CD4-positive, alpha-beta memory T cell (primary cell): Measurements from ENCODE around the gene SLC25A30. TPM values are rescaled to one million over a fixed set of nuclear protein-coding genes. Genes with fewer than 3 reads are reported as not detected.
"Not testable (repeated sequence)": the region's sequence is repeated elsewhere in the genome, so short reads cannot be mapped to it uniquely, and the experiment has no call there.

Source experiments
- CTCF ChIA-PET: fragments of 350-600 bp; sonication (Branson Sonifier 250); formaldehyde crosslinking; loops from one replicate; lab custom pipeline; 2021; ENCODE audit warnings: inconsistent platforms; ENCODE audit not compliant: partially characterized antibody; lab: Charles Lee
- POLR2A ChIA-PET: fragments of 350-600 bp; sonication (Branson Sonifier 250); formaldehyde crosslinking; loops from one replicate; lab custom pipeline; 2021; ENCODE audit not compliant: partially characterized antibody; lab: Charles Lee
- DNase-seq, 5 donors: peaks; one replicate each; pipeline versions ENCODE4 v3.0.0 to v3.0.0-alpha.2; 2020 to 2022; ENCODE audit warnings: mixed read lengths in 1 of 5
- H3K27ac ChIP-seq: one replicate; pipeline ENCODE4 v1.7.0; 2013; ENCODE audit warnings: low read depth, low read length
- H3K27me3 ChIP-seq: 2 replicates; pipeline ENCODE4 v1.7.0; 2013; ENCODE audit warnings: mild to moderate bottlenecking, low read length, moderate library complexity; ENCODE audit not compliant: insufficient read depth
- H3K36me3 ChIP-seq: 2 replicates; pipeline ENCODE4 v1.7.0; 2013; ENCODE audit warnings: mild to moderate bottlenecking, low read length, moderate library complexity; ENCODE audit not compliant: insufficient read depth
- H3K4me1 ChIP-seq: 2 replicates; pipeline ENCODE4 v1.7.0; 2013; ENCODE audit warnings: mild to moderate bottlenecking, low read length, moderate library complexity; ENCODE audit not compliant: insufficient read depth
- H3K4me3 ChIP-seq, 2 donors: one replicate each; pipeline ENCODE4 v1.7.0; 2013; ENCODE audit warnings: low read length in 2 of 2, mild to moderate bottlenecking in 1 of 2
- H3K9me3 ChIP-seq, 2 donors: one replicate each; pipeline ENCODE4 v1.7.0; 2013; ENCODE audit warnings: low read length in 2 of 2, control low read depth in 1 of 2; ENCODE audit not compliant: control insufficient read depth in 1 of 2
- H3K27ac Mint-ChIP-seq, 7 donors: one replicate each; pipeline ENCODE4 v1.8.0; 2020 to 2021; ENCODE audit warnings: mixed read lengths in 7 of 7, mild to moderate bottlenecking in 6 of 7, inconsistent platforms in 3 of 7, moderate library complexity in 3 of 7
- H3K27me3 Mint-ChIP-seq, 2 donors: one replicate each; pipeline ENCODE4 v1.8.0; 2020 to 2021; ENCODE audit warnings: mixed read lengths in 2 of 2
- H3K36me3 Mint-ChIP-seq, 2 donors: one replicate each; pipeline ENCODE4 v1.8.0; 2020 to 2021; ENCODE audit warnings: mixed read lengths in 2 of 2, inconsistent platforms in 1 of 2, mild to moderate bottlenecking in 1 of 2
- H3K4me1 Mint-ChIP-seq, 4 donors: one replicate each; pipeline ENCODE4 v1.8.0; 2020 to 2021; ENCODE audit warnings: mixed read lengths in 4 of 4, mild to moderate bottlenecking in 1 of 4
- H3K4me3 Mint-ChIP-seq, 8 donors: one replicate each; pipeline ENCODE4 v1.8.0; 2020 to 2021; ENCODE audit warnings: mixed read lengths in 8 of 8, mild to moderate bottlenecking in 7 of 8, moderate library complexity in 6 of 8, inconsistent platforms in 3 of 8
- H3K9me3 Mint-ChIP-seq, 8 donors: one replicate each; pipeline ENCODE4 v1.8.0; 2020 to 2021; ENCODE audit warnings: mixed read lengths in 8 of 8, mild to moderate bottlenecking in 5 of 8, inconsistent platforms in 3 of 8, moderate library complexity in 1 of 8
- intact Hi-C: fragments of 100-400 bp; cut with micrococcal nuclease; formaldehyde crosslinking; loops from one replicate; pipeline ENCODE4 v1.15.1; 2023
- polyA plus RNA-seq, 2 donors: library from polyadenylated mRNA; unstranded; fragments of 300-500 nt; fragmentation: Illumina TruSeq; gene quantifications; one replicate each; pipeline ENCODE4 v1.2.3, GENCODE V29; 2021
- total RNA-seq, 2 experiments: library from RNA; stranded (reverse); gene quantifications; one replicate each; pipeline ENCODE4 v1.2.3, GENCODE V29; 2021

SLC25A30 gene
- total and polyA plus RNA-seq, 4 experiments from 2014 or later = 1.8 to 22.0 (median 11.7) TPM

GRCh38 chr13:45380708-45381107 is 37.5 kb downstream of the SLC25A30 start:
- H3K4me1 ChIP-seq, H3K27ac ChIP-seq, H3K9me3 Mint-ChIP-seq, H3K9me3 ChIP-seq, intact Hi-C loops, H3K36me3 ChIP-seq, H3K27me3 ChIP-seq, H3K4me1 Mint-ChIP-seq, POLR2A ChIA-PET, CTCF ChIA-PET, DNase-seq, H3K27ac Mint-ChIP-seq, H3K4me3 Mint-ChIP-seq, H3K27me3 Mint-ChIP-seq, H3K4me3 ChIP-seq: not testable (repeated sequence)
- peaks cover 12 to 13% of the 10 kb centered on the region in 2 donors for H3K36me3 Mint-ChIP-seq

- H3K4me1 ChIP-seq, H3K27me3 Mint-ChIP-seq, H3K27me3 ChIP-seq, H3K4me3 Mint-ChIP-seq, H3K9me3 ChIP-seq, H3K9me3 Mint-ChIP-seq, H3K27ac Mint-ChIP-seq, H3K27ac ChIP-seq, intact Hi-C loops, H3K36me3 Mint-ChIP-seq, H3K4me3 ChIP-seq, DNase-seq, H3K36me3 ChIP-seq, POLR2A ChIA-PET, H3K4me1 Mint-ChIP-seq: not testable (repeated sequence)
- CTCF ChIA-PET = interaction anchor here (1.8 kb wide), 1 partner anchor 9 kb away, joined by 9 read pairs; no protein-coding TSS in a partner anchor
These were observed 38.7 kb downstream of the SLC25A30 start for GRCh38 chr13:45379516-45379915.

GRCh38 chr13:45378786-45379185 is 39.4 kb downstream of the SLC25A30 start:
- CTCF ChIA-PET = interaction anchor here (1.8 kb wide), 1 partner anchor 8 kb away, joined by 9 read pairs; no protein-coding TSS in a partner anchor

GRCh38 chr13:45377314-45377713 is 40.9 kb downstream of the SLC25A30 start:
- H3K9me3 Mint-ChIP-seq, H3K27me3 Mint-ChIP-seq, intact Hi-C loops, H3K36me3 ChIP-seq, H3K27ac ChIP-seq, H3K27ac Mint-ChIP-seq, H3K36me3 Mint-ChIP-seq, CTCF ChIA-PET, H3K9me3 ChIP-seq, H3K27me3 ChIP-seq, H3K4me3 ChIP-seq, DNase-seq, H3K4me1 ChIP-seq, POLR2A ChIA-PET, H3K4me3 Mint-ChIP-seq, H3K4me1 Mint-ChIP-seq: not testable (repeated sequence)

More at GRCh38 chr13:45378786-45379185, 39.4 kb downstream of the SLC25A30 start:
- H3K36me3 ChIP-seq, H3K36me3 Mint-ChIP-seq, DNase-seq, H3K27me3 ChIP-seq, H3K9me3 Mint-ChIP-seq, H3K9me3 ChIP-seq, H3K27ac Mint-ChIP-seq, H3K4me1 Mint-ChIP-seq, H3K4me3 ChIP-seq, intact Hi-C loops, H3K27me3 Mint-ChIP-seq, H3K27ac ChIP-seq, H3K4me1 ChIP-seq, H3K4me3 Mint-ChIP-seq, POLR2A ChIA-PET: not testable (repeated sequence)

- H3K36me3 Mint-ChIP-seq, H3K4me1 Mint-ChIP-seq, H3K27ac Mint-ChIP-seq, H3K9me3 ChIP-seq, H3K27me3 ChIP-seq, CTCF ChIA-PET, H3K9me3 Mint-ChIP-seq, H3K27me3 Mint-ChIP-seq, H3K4me1 ChIP-seq, H3K4me3 Mint-ChIP-seq, intact Hi-C loops, H3K27ac ChIP-seq, H3K4me3 ChIP-seq, H3K36me3 ChIP-seq, DNase-seq, POLR2A ChIA-PET: not testable (repeated sequence)
These were observed 41.5 kb downstream of the SLC25A30 start for GRCh38 chr13:45376651-45377050.

- DNase-seq = no peak
- Mint-ChIP-seq H3K9me3 (peaks cover 0 to 2% (median 0%) of the 10 kb centered on the region in 8 donors), H3K36me3 (peaks cover 2 to 4% of the 10 kb centered on the region in 2 donors), H3K27ac (no peak overlapping the region), H3K4me1 (peaks cover 4 to 17% (median 8%) of the 10 kb centered on the region in 4 donors), H3K4me3 (no peak overlapping the region), H3K27me3 (no peaks in the 10 kb centered on the region)
- intact Hi-C loops = no loop called here
- Histone ChIP-seq H3K9me3 (no peaks in the 10 kb centered on the region), H3K27ac (no peak overlapping the region), H3K36me3 (no peaks in the 10 kb centered on the region), H3K4me1 (peaks cover 7% of the 10 kb centered on the region), H3K4me3 (no peak overlapping the region), H3K27me3 (no peaks in the 10 kb centered on the region)
- CTCF ChIA-PET = no interaction called here
- POLR2A ChIA-PET = no interaction called here
These were observed 43.3 kb downstream of the SLC25A30 start for GRCh38 chr13:45374917-45375316.

- CTCF ChIA-PET = interaction anchor here (2.5 to 6.0 kb wide), 4 partner anchors 19 to 45 kb away, joined by 7 to 128 read pairs (median 23); partner anchors contain the start of gene SLC25A30
- H3K4me3 ChIP-seq = no peak overlapping the region
- no peaks in the 10 kb centered on the region for H3K27me3 ChIP-seq
- H3K27ac ChIP-seq = no peak overlapping the region
- Mint-ChIP-seq H3K27ac (peak overlapping the region in 2 of 7 donors; percentile 60 to 66), H3K36me3 (peaks cover 2 to 8% of the 10 kb centered on the region in 2 donors), H3K4me1 (peaks cover 15 to 35% (median 22%) of the 10 kb centered on the region in 4 donors), H3K27me3 (no peaks in the 10 kb centered on the region), H3K4me3 (no peak overlapping the region), H3K9me3 (peaks cover 0 to 2% (median 0%) of the 10 kb centered on the region in 8 donors)
- no peaks in the 10 kb centered on the region for H3K36me3 ChIP-seq
- POLR2A ChIA-PET = interaction anchor here (3.4 kb wide), 1 partner anchor 22 kb away, joined by 13 read pairs; no protein-coding TSS in a partner anchor
- peaks cover 16% of the 10 kb centered on the region for H3K4me1 ChIP-seq
- DNase-seq = no peak
- H3K9me3 ChIP-seq = no peaks in the 10 kb centered on the region
- intact Hi-C loops = no loop called here
These were observed 45.0 kb downstream of the SLC25A30 start for GRCh38 chr13:45373162-45373547.
